CD4-positive, alpha-beta T cell treated with Interleukin-6 at 100 ng/mL for 8 hours (primary cell): ENCODE measurements around the gene TPGS2.
"Not testable (repeated sequence)": the region's sequence is repeated elsewhere in the genome, so short reads cannot be mapped to it uniquely, and the experiment has no call there.

Experiments used
- DNase-seq: peaks from one replicate; pipeline ENCODE4 v3.0.0-alpha.2; 2020; ENCODE audit warnings: mixed read lengths, low spot score

TPGS2 gene, protein sequence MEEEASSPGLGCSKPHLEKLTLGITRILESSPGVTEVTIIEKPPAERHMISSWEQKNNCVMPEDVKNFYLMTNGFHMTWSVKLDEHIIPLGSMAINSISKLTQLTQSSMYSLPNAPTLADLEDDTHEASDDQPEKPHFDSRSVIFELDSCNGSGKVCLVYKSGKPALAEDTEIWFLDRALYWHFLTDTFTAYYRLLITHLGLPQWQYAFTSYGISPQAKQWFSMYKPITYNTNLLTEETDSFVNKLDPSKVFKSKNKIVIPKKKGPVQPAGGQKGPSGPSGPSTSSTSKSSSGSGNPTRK

GRCh38 chr18:36828630-36829361 is at the start of gene TPGS2, which contains the start of gene KIAA1328:
Gene TPGS2 (minus strand): TSS chr18:36829002. CDS start chr18:36828767, 235 bp downstream.
Gene KIAA1328 (plus strand): TSS chr18:36829127. CDS start chr18:36829139, 12 bp downstream.
- DNase-seq: peak; percentile 87

- not testable (repeated sequence) for DNase-seq
Observed at GRCh38 chr18:36873826-36874225, 45.0 kb upstream of the TPGS2 start.

DNA sequence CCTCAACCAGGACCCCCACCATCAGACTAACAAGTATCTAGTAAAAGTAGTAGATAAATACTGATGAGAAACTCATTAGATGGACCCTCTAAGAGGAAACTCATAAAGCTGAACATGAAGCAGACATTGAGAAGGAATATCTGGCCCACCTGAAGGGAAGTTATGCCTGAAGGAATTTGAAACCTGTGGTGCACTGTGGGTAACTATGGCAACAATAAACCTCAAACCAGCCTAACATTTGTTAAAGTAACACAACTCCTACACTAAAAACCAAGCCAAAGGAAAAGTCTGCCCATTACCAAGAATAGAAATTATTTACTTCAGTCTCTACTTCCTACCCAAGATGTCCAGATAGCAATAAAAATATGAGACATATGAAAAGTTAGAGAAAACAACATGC is 43.5 kb upstream of the TPGS2 start:
- no peak for DNase-seq

GRCh38 chr18:36871801-36872200 is 43.0 kb upstream of the TPGS2 start:
- no peak for DNase-seq

DNA sequence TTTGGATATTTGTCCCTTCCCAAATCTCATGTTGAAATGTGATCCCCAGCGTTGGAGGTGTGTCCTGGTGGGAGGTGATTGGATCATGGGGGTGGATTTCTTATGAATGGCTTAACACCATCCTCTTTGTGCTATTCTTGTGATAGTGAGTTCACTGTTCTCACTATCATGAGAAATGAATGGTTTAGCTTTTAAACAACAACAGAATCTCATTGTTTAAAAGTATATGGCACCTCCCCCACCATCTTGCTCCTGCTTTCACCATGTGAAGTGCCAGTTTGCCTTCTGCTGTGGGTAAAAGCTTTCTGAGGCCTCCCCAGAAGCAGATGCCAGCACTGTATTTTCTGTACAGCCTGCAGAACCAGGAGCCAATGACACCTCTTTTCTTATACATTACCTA is 38.3 kb upstream of the TPGS2 start:
- no peak for DNase-seq

DNA sequence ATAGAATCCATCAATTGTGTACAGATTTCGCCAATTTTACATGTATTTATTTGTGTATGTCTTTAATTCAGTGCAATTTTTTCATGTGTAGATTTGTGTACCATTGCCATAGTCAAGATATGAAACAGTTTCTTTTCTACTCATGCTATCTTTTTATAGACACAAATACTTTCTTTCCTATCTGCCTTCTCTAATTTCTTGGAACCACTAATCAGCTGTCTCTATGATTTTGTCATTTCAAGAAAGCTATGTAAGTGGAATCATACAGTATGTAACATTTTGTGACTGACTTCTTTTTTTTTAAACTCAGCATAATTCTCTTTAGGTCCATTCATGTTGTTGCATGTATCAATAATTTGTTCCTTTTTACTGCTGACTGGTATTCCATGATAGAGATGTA is 33.4 kb upstream of the TPGS2 start:
- no peak for DNase-seq

DNA sequence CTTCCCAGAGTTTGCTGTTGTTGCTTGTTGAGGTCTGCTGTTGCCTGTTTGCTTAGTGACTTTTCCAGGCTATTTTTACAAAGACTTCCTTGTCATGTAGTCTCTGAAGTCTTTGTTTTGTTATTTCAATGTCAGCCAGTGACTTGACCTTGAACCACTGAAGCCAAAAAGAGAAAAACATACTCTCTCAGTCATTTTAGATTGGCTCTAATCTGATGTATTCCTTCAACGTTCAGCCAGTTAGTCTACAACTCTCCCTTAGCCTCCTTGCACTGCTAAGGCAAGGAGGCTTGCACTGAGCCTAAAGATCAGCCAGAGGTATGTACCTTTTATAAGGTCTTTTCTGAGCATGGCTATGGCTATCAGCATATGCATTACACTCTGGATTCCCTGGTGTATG is 28.0 kb upstream of the TPGS2 start:
- no peak for DNase-seq

GRCh38 chr18:36851202-36851590 is 22.4 kb upstream of the TPGS2 start:
- no peak for DNase-seq

DNA sequence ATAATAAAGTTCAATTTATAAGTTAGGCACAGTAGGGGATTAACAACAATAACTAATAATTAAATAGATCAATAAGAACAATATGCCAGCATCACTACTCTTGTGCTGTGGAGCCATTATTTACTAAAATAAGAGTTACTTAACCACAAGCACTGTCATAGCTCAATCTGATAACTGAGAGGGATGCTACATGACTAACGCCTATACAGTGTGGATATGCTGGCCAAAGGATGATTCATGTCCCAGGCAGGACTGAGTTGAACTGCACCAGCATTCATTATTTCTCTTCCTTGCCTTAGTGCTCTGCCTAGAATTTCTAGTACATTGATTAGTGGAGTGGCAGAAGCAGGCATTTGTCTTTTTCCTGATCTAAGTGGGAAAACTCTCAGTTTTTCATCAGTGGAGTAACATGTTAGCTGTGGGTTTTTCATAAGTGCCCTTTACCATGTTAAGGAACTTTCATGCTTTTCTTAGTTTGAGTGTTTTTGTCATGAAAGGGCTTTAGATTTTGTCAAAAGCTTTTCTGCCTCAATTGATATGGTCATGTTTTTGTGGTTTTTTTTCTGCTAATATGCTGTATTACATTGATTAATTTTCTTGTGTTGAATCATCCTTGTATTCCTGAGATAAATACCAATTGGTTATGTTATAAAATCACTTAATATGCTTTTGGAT is 21.9 kb upstream of the TPGS2 start:
- no peak for DNase-seq

DNA sequence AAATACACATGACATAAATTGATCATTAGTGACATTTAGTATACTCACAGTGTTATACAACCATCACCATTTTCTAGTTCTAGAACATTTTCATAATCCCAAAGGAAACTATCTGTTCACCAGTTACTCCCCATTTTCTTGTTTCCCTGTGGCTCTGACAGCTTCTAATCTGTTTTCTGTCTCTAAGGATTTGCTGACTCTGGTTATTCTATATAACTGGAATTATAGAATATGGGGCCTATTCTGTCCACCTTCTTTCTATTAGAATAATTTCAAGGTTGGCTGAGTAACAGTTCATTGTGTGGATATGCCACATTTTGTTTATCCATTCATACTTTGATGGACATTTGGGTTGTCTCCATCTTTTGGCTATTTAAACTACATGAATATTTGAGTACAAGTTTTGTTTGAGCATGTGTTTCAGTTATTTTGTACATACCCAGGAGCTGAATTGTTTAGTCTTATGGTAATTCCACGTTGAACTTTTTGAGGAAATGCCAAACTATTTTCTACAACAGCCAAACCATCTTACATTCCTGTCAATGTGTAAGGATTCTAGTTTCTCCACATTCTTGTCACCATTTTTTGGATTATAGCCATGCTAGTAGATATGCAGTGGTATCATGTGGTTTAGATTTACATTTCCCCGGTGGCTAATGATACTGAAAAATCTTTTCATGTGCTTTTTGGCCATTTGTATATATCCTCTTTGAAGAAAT is 20.6 kb upstream of the TPGS2 start:
- no peak for DNase-seq

- DNase-seq: no peak
Observed at GRCh38 chr18:36848609-36849008, 19.8 kb upstream of the TPGS2 start.

- no peak for DNase-seq
Observed at GRCh38 chr18:36843784-36844183, 15.0 kb upstream of the TPGS2 start.

DNA sequence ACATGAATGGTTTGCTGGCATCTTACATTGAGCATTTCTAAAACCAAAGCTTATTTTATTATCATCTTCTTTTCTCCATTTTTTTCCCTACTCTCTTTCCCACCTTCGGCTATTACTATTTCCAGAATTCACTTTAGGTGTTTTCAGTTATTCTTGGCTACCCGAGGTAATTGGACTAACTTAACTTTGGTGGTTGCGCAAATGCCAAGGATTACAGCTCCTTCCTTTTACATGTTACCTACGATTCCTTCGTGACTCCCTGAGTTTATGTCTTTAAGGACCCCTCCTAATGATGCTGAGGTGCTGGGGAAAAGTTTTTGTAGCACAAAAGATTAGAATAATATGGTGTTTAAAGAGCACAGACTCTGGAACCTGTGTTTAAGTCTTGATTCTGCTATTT is 14.4 kb upstream of the TPGS2 start:
- DNase-seq: no peak

DNA sequence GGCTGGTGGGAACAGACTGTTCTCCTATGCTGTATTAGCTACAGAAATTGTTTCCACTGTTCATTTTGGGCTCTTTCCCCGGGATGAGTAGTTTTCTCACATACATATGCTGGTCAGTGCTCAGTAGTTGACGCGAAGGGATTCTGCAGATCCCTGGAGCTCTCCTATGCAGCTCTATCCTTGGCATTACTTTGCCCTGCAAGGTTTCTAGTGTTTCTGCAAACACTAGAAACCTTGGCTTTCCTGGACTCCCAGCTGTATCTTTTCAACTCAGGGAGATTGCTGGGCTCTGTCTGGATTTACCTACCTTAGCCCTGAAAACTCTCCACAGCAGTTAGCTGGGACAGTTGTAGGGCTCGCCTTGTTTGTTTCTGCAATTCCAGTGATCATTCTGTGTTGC is 11.0 kb upstream of the TPGS2 start:
- no peak for DNase-seq

- no peak for DNase-seq
Observed at GRCh38 chr18:36835927-36836326, 7.1 kb upstream of the TPGS2 start.

- no peak for DNase-seq
Observed at GRCh38 chr18:36833120-36833519, 4.3 kb upstream of the TPGS2 start.

DNA sequence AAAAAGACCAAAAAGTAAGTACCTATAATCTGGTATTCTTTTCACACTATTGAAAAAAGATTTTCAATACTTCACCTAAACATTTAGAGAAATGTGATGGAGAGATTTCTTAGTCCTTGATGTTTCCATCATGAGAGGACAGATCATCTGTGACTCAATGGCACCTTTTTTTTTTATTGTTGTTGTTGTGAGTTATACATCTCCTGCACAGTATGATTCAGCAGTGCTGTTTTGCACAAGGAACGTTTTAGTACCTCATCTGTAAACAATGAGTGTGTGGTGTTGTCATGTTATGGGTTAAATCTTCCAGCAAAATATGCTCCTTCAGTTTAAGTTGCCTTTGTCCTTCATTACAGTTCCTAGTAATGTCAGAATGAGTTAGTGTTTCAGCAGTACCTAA is 2.3 kb upstream of the TPGS2 start:
- DNase-seq: no peak

- no peak for DNase-seq
Observed at GRCh38 chr18:36830158-36830495, 1.3 kb upstream of the TPGS2 start.

DNA sequence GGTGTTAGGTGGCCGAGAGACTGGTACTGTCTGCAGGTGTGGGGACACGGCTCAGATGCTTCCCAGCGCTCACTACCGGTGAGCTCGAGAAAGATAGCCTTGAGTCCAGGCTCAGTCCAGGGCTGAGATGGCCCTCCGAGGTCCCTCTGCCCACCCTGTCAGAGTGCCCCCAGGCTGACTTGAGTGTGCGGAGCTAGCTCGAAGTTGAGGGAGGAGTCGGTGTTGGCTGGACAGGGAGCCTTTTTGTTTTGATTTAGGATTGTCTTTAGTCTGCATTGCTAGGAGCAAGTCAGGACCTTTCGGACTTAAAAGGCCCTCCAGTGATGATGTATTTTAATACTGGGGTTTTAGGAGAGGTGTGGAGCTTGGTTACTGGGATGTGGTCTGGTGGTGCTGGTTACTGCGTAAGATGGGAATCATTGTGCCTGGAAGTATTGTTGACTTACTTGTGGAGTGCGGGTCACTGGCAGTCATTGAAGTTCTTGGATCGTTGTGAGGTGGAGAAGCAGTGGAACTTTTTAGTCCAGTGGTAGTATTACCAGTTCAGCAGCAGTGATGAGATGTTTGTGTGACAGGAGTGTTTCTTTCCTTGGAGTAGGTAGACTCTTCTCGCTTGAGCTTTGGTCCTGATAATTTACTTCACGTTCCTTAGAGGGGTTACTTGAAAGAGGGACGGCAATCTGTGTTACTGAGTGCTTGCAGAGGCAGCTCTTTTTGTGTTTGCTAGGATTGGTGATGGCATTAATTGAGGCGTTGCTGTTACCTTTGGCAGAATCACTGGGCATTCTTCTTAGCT is 758 bp upstream of the TPGS2 start:
- DNase-seq: no peak

DNA sequence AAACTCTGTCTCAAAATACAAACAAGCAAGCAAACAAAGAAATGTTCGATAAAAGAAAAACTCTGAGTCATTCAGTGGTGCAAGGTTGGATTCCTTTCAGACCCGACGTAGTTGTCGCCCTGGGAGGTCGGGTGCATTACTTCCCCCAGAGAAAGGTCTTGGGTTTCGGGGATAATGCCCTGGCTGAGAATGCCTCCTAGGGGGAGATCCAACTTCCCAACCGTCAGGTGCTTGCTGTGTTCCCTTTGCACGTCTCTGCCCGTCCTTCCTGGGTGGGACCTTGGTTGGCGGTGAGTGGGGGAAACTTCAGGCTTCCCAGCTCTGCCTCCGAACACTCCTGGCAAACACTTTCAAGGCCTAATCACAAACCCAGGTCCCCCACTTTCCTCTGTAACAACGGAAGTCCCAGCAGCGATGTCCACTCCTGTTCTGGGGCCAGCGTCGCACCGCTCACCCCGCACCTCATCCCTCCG is 609 bp downstream of the TPGS2 start:
- peak; percentile 8 for DNase-seq

DNA sequence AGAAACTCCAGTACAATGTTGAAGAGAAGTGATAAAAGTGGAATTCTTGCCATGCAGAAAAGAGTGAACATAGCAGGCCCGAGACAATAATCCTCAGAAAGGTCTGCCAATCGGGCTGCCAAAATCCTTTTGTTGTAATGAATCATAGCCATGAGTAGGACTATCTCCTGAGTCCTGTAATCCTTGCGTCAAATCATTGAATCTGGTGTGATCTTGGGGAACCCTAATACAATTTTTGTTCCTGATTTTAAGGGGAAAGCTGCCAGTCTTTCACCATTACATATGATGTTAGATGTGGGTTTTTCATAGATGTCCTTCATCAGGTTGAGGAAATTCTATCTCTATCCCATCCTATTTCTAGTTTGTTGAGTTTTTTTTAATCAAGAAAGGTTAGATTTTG is 2.2 kb downstream of the TPGS2 start:
- DNase-seq: no peak

- no peak for DNase-seq
Observed at GRCh38 chr18:36825526-36825925, 3.3 kb downstream of the TPGS2 start.
